HG03135 (cell line): ENCODE results near the gene MEAF6.
"Not testable (repeated sequence)": the region's sequence is repeated elsewhere in the genome, so short reads cannot be mapped to it uniquely, and the experiment has no call there.

ENCODE experiments used
- ATAC-seq: cut with Tn5 transposase; IDR thresholded peaks from one replicate; pipeline ENCODE4 v1.9.1; 2021; ENCODE audit warnings: mild to moderate bottlenecking, moderate library complexity; ENCODE audit not compliant: unreplicated experiment

MEAF6 gene

DNA sequence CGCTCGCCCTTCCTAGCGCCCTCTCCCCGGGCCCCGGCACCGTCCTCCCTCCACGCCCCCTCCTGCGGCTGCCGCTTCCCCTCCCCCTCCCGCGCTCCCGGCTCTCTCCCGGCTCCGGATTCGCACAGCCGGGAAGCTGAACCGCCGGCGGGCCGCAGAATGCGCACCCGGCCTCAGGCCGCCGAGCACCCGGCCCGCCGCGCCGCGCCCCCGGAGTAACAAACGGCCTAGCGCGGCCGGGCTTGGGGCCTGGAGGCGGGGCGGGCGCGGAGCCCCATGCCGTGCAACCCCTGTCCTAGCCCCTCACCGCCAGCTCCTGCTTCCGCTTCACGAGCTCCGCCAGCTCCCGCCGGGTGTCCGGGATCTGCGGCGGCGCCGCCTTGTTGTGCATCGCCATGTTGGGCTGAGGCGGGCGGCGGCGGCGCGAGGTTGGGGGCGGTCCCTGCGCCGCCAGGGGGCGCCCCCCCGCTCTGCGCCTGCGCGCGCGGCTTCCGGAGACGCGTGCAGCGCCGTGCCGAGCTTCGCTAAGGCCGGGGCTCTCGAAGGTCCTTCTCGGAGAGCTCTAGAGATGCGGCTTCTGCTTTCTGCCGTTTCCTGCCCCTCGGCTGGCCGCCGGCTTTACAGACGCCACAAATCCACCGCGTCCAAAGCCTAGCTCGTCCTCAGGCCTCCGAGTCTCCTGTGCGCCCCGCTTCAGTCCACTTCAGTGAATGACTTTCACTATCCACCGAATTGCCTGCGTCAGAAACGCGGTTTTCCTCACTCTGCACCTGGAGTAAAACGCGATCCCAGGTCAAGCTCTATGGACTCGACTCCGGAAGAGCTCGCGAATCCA lies at the start of gene MEAF6:
Gene MEAF6, minus strand, starts transcription at position 417 of the 835 bp plus-strand sequence. Its CDS starts 20 bp downstream, at position 397.
- ATAC-seq, result peak; percentile 86

DNA sequence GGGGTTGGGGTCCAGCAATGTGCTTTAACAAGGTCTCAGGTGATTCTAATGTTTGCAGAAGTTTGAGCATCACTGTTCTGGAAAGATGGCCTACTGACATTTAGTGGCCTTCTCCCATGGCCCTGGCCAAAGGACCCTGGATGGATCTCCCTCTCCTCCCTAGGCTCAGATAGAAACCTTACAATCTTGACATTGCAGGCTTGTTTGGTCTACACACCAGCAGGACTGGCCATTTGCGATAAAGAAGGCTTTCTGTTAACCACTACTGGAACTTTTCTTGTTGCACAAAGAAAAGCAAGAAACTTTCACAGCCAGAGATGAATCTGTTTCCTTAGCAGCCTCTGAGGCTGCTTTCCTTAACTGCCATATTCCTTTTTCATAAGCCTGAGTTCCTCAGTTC lies 48.4 kb upstream of the MEAF6 start:
- no peak for ATAC-seq

DNA sequence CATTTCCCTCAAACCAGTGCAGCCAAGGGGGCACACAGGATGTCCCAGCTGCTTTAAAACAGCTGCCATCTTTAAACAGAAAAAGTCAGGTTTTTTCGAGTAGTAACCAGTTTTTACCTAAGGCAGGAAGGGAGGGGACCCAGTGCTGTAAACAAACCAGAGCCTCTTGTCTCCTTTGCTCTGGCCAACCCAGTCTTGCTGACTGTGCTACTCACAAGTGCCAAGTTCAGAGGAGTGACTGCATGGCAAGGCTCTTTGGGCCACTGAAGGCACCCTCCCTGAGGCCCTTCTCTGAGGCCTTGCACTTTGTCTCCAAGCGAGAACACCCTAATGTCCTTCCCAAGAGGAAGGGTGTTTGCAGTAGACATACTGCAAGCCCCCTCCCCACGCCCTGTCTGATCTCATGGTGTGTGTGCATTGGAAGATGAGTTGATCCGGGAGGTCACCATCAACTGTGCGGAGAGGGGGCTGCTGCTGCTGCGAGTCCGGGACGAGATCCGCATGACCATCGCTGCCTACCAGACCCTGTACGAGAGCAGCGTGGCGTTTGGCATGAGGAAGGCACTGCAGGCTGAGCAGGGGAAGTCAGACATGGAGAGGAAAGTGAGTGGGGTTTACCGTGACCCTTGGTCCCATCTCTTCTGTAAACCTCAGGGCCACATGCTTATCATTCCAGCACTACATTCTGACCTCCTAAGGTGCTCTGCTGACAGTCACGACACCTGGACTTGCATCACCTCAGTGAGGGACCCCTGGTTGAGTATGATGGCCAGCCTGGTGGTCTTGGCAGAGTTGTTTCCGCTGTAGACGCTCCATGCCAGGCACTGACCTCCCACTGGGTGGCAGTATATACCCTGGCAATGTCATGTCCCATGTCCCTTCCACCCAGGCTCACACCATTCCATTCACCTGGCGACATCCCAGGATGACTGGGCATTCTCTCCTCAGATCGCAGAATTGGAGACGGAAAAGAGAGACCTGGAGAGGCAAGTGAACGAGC lies 46.9 kb upstream of the MEAF6 start:
- no peak for ATAC-seq

DNA sequence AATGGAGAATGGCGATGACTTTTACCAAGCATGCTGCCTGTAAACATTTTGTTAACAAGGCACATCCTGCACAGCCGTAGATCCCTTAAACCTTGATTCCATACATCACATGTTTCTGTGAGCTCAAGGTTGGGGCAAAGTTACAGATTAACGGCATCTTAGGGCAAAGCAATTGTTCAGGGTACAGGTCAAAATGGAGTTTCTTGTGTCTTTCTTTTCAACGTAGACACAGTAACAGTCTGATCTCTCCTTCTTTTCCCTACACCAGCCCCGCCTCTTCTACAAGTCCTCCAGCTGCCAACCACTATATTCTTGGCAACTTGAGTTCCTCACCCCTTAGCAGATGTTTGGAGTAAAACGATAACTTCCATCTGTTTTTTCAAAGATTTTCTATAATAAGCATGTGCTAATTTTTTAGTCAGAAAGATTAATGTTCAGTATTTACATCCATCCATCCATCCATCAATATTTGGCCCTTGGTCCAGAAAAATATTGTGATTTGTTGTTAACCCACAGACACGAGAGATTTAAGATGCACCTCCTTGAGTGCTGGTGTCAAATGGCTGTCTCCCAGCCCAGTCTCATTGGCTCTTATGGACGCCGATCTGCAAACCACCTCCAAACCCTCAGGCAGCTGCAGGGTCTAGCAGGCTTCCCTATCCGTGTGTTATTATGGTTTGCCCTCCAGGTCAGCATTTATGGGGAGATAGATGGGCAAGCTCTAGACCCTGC lies 46.0 kb upstream of the MEAF6 start:
- no peak for ATAC-seq

DNA sequence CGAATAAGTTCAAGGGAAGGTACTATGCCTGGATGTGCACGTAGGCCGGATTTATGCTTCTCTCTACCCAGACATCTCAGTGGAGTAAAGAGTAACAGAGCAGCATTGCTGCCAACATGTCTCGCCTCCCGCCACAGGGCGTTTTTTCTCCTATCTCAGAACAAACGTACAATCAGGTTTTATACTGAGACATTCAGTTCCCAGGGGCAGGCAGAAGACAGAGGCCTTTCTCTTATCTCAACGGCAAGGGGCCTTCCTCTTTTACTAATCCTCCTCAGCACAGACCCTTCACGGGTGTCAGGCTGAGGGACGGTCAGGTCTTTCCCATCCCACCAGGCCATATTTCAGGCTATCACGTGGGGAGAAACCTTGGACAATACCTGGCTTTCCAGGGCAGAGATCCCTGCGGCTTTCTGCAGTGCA lies 45.4 kb upstream of the MEAF6 start:
- not testable (repeated sequence) for ATAC-seq

DNA sequence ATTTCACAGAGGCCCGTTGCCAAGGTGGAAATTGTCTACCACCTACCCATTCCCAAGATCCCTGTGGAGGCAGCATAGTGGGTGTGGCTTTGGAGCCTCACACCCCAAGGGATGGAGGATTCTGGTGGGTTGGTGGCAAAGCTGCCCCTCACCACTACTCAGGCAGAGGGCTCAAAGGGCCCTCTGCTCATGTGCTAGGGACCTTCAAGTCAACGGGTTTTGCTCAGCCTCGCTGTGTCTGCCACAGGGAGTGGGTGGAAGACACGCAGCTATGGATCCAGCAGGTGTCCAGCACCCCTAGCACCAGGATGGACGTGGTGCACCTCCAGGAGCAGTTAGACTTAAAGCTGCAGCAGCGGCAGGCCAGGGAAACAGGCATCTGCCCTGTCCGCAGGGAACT lies 44.5 kb upstream of the MEAF6 start:
- ATAC-seq, result no peak

DNA sequence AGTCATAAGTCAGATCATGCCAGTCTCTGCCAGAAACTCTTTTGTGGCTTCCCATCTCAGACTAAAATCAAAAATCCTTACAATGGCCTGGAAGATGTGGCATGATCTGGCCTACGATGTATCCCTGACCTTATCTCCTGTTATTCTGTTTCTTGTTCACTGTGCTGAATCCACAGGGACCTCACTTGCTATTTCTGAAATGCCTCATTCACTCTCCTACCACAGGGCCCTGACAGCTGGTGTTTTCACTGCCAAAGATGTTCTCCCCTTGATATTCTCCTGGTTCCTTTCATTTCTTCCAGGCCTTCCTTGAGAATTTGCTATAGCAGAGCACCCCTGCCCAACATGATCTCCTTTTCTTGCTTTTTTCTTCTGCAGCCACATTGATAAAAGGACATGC lies 43.8 kb upstream of the MEAF6 start:
- ATAC-seq, result no peak

DNA sequence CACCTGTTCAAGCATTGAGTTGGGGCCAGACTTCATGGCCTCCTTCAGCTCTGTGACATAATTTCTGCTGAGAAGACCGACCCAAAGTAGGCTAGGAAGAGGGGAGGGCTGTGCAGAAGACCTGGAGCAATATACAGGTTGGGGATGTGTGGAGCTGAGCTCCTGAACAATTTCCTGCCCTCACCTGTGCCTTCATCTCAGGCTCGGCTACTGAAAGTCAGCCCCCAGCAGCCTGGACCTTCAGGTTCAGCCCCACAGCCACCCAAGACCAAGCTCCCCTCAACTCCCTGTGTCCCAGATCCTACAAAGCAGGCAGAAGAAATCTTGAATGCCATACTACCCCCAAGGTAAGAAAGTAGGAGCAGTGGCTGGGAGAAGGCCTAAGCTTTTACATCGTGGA lies 42.8 kb upstream of the MEAF6 start:
- ATAC-seq, result no peak

DNA sequence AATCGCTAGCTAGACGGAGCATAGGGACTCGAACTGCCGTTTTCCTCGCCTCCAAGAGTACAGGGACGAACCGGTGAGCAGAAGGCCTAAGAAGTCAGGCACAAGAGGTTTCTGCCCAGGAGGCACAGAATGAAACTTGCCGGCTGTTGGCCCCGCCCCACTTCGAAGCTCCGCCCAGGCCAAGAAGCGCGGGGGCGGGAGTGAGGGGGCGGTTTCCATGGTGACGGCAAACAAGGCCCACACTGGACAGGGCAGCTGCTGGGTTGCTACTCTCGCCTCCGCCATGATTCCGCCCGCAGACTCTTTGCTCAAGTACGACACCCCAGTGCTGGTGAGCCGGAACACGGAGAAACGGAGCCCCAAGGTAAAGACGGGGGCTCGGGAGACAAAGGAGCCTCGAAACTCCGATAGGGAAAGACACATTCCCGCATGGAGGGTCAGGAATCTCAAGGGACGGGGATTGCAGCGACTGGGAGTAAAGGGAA lies 42.2 kb upstream of the MEAF6 start, which contains the start of gene DNALI1:
Gene DNALI1, plus strand, starts transcription at position 229 of the 485 bp plus-strand sequence. Its CDS starts 55 bp downstream, at position 284.
- no peak for ATAC-seq

DNA sequence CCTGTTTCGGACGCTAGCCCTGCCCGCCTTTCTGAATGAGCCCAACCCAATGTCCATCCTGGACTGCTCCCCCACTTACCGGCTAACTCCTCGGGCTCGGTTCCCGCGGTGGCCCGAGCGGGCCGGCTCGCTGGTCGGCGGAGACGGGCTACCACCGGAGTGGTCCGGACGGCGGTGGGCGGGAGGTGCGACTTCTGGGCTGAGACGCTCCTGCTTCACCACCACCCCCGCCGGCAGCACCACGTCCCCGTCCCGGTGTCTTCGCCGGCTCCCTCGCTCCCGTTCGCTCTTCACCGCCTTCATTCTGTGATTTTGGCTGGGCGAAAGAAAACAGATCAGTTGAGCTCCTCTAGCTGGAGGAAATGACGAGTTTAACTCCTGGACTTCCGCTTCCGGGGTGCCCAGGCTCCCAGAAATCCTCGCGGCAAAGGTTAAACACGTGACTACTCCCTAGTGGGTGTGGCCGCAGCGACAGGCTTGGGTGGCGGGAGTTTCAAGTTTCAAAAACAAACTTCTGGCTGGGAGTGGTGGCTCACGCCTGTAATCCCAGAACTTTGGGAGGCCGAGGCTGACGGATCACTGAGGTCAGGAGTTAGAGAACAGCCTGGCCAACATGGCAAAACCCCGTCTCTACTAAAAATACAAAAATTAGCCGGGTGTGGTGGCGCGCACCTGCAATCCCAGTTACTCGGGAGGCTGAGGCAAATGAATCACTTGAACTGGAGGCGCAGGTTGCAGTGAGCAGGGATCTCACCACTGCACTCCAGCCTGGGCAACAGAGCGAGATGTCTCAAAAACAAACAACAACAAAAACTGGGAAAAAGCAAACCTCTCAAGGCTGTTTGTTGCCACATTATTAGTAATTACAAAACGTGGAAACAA lies 39.6 kb upstream of the MEAF6 start, which contains the start of gene SNIP1:
Gene SNIP1, minus strand, starts transcription at position 367 of the 882 bp plus-strand sequence. Its CDS starts 64 bp downstream, at position 303.
- ATAC-seq, result peak; percentile 81

DNA sequence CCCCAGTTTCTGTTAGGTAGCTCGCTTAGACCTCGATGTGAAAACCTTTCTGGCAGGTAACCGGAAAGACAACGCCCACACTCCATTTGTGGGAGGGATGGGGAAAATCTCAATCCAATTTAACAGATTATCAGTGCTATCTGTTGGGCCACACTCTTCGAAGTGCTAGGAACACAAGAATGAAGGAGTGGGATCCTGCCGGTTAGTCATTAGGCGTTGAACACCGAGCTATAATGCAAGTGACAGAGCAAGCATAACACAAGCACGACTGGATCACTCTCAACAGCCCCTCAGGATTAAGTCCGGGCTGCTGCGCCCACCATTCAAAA lies 39.0 kb upstream of the MEAF6 start:
- peak; percentile 28 for ATAC-seq

DNA sequence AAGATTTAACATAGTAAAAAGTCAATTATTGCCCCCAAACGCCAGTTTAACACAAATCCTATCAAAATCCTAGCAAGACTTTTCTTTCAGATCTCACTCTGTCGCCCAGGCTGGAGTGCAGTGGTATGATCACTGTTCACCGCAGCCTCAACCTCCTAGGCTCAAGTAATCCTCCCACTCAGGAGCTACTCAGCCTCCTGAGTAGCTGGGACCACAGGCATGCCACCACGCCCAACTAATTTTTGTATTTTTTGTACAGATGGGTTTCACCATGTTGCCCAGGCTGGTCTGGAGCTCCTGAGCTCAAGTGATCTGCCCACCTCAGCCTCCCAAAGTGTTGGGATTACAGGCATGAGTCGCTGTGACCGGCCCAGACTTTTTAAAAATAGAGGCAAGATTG lies 34.8 kb upstream of the MEAF6 start:
- no peak for ATAC-seq

DNA sequence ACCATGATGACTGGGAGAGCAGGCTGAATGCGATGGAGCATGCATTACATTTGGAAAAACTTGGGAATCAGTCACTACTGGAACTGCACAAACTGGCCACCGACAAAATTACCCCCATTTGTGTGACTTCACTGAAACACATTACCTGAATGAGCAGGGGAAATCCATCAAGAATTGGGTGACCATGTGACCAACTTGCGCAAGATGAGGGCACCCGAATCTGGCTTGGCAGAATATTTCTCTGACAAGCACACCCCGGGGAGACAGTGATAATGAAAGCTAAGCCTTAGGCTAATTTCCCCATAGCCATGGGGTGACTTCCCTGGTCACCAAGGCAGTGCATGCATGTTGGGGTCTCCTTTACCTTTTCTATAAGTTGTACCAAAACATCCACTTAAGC lies 30.5 kb upstream of the MEAF6 start:
- no peak for ATAC-seq

DNA sequence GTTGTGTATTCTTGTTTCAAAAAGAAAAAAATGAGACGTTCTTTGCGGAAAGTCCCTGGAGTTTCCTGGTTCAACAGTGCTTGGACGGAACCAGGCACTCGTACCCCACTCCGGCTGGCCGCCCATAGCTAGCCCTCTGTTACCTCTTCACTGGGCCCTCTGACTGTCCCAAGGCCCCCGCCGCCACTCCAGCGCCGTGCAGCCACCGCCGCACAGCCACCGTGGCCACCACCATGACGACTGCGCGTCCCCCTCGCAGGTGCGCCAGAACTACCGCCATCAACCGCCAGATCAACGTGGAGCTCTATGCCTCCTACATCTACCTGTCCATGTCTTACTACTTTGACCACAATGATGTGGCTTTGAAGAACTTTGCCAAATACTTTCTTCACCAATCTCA lies 30.0 kb upstream of the MEAF6 start:
- ATAC-seq, result no peak

DNA sequence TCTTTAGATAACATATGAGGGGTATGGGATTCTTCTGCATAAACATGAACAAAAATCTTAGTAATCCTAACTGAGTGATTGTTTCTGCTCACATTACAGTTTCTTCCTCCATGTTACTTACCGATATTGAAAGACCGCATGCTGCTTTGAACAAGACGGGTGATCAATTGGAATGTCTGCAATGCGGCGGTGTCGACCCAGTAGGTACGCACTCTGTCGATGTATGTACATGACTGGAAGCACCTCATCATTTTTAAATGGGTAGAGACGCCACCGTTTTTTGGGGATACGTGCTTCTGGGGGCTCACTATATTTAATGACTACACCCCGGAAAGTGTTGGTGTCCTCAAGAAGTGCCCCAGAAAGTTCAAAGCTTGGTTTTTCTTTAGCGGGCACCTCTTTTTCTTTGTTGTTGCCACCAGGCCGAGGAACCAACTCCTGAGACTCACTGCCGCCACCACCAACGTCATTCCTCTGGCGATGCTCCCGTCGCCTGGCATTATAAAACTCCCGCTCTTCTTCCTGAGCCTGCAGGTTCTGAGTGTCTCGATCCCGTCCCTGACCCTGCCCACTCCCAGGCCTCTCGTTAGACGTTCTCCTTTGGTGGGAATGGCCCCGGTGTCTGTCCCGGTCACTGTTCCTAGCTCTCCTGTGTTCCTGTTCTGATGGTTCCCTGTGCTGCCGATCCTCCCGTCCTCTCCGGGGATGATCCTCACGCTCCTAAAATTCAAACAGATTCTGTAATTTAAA lies 25.6 kb upstream of the MEAF6 start:
- ATAC-seq, result no peak

DNA sequence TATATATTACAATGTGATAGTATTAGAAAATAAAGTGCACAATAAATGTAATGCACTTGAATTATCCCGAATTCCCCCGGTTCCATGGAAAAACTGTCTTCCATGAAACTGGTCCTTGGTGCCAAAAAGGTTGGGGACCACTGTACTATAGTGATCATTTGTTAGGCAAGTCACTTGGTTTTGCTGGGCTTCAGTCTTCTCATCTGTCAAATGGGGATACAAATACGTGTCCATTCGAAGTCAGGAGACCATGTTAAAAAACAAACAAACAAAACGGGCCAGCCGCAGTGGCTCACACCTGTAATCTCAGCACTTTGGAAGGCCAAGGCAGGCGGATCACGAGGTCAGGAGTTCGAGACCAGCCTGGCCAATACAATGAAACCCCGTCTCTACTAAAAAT lies 24.6 kb upstream of the MEAF6 start:
- ATAC-seq, result not testable (repeated sequence)

DNA sequence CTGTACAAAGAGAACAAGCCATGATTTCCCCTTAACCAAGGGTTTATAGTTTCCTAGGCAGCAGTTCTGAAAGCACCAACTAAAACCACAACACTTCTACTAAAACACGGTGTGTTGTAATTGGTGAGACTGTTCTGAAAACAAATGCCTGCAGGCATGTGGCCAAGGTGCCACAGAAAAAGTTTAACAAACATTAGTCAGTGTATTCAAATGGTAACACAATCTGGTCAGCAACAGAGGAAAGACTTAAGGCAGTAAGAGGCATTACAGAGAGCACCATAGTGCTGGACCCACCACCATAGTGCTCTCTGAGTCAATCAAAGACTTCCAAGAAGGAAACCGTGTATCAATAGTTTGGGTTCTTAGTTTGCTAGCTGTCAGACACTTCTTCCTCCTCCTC lies 22.8 kb upstream of the MEAF6 start:
- ATAC-seq, result no peak

DNA sequence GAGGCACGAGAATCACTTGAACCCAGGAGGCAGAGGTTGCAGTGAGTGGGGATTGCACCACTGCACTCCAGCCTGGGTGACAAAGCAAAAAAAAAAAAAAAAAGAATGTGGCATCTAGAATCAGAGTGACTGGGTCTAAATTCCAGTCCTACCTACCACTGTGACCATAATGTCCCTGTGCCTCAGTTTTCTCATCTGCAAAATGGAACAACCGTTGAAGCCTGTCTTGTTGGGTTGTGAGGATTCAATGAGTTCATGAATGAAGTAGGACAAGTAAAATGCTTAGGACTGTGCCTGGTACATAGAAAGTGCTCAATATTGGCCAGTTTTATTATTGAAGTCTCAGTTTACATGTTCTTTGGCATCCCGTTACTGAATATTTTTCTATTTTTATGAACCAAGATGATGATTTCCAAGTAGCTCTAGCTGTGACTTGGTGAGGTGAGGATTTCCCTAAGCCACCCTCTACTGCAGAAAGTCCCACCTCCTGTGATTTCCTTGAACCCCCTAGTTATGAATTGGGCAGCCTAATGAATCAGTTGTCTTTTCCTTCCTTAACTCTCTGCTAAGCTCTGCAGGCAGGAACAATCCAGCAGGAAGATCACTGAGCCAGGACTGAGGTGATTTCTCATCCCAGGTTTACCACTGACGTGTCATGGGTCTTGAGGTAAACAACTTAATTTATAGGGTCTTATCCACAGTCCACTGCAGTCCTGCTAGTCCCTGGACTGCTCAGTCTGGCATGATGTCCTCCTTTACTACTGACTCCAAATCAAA lies 18.9 kb upstream of the MEAF6 start:
- no peak for ATAC-seq
